T-helper 1 cell treated with Interleukin-12 subunit alpha and Interleukin-12 subunit beta and Interleukin-4 antibody, amounts not matched to agents 30 ng/mL and 1 ng/mL, for 36 hours (primary cell): Measurements from ENCODE around the gene CRMP1. TPM values are rescaled to one million over a fixed set of nuclear protein-coding genes. Genes with fewer than 3 reads are reported as not detected.
"Not testable (repeated sequence)": the region's sequence is repeated elsewhere in the genome, so short reads cannot be mapped to it uniquely, and the experiment has no call there.

ENCODE experiments used
- intact Hi-C: fragments of 100-400 bp; cut with micrococcal nuclease; formaldehyde crosslinking; loops from one replicate; pipeline ENCODE4 v1.15.1; 2024
- total RNA-seq: library from RNA; stranded (reverse); gene quantifications from 2 replicates; pipeline ENCODE4 v1.2.3, GENCODE V29; 2022

The CRMP1 gene
- total RNA-seq, 1 donor from 2014 or later, result 1.0 TPM

- intact Hi-C loops, result loop anchor here (2.0 to 10.0 kb wide), 2 partner anchors 39 to 801 kb away; no protein-coding TSS in a partner anchor
Measured at GRCh38 chr4:5863461-5864113, 29.3 kb downstream of the CRMP1 start.

GRCh38 chr4:5858020-5858769 is 34.7 kb downstream of the CRMP1 start:
- intact Hi-C loops, result no loop called here

- intact Hi-C loops, result no loop called here
Measured at GRCh38 chr4:5857199-5857598, 35.7 kb downstream of the CRMP1 start.

GRCh38 chr4:5856362-5856761 is 36.5 kb downstream of the CRMP1 start:
- intact Hi-C loops, result not testable (repeated sequence)

GRCh38 chr4:5854929-5855328 is 38.0 kb downstream of the CRMP1 start:
- intact Hi-C loops, result no loop called here

GRCh38 chr4:5852523-5853202 is 40.2 kb downstream of the CRMP1 start:
- intact Hi-C loops, result no loop called here

GRCh38 chr4:5851637-5852301 is 41.1 kb downstream of the CRMP1 start:
- intact Hi-C loops, result no loop called here

GRCh38 chr4:5845035-5845905 is 47.6 kb downstream of the CRMP1 start:
- intact Hi-C loops, result no loop called here

- intact Hi-C loops, result no loop called here
Measured at GRCh38 chr4:5843573-5844530, 49.0 kb downstream of the CRMP1 start.

GRCh38 chr4:5842456-5842855 is 50.4 kb downstream of the CRMP1 start:
- intact Hi-C loops, result no loop called here

GRCh38 chr4:5839751-5840674 is 52.9 kb downstream of the CRMP1 start:
- intact Hi-C loops, result no loop called here

- intact Hi-C loops, result no loop called here
Measured at GRCh38 chr4:5839332-5839731, 53.6 kb downstream of the CRMP1 start.

- intact Hi-C loops, result not testable (repeated sequence)
Measured at GRCh38 chr4:5837483-5837882, 55.4 kb downstream of the CRMP1 start.

GRCh38 chr4:5836943-5837342 is 55.9 kb downstream of the CRMP1 start:
- intact Hi-C loops, result no loop called here

- intact Hi-C loops, result loop anchor here (10.0 kb wide), 3 partner anchors 127 to 1573 kb away; no protein-coding TSS in a partner anchor
Measured at GRCh38 chr4:5828005-5828391, 64.9 kb downstream of the CRMP1 start.

GRCh38 chr4:5827108-5828004 is 65.5 kb downstream of the CRMP1 start:
- intact Hi-C loops, result loop anchor here (10.0 kb wide), 3 partner anchors 127 to 1573 kb away; no protein-coding TSS in a partner anchor

GRCh38 chr4:5826437-5827107 is 66.3 kb downstream of the CRMP1 start:
- intact Hi-C loops, result loop anchor here (10.0 kb wide), 3 partner anchors 128 to 1572 kb away; no protein-coding TSS in a partner anchor
